ENCODE measurements around the gene CD300LB. TPM values are rescaled to one million over a fixed set of nuclear protein-coding genes. Genes with fewer than 3 reads are reported as not detected.

The CD300LB gene
- total RNA-seq, 4 donors from 2014 or later: 0.33 to 36.4 (median 0.88) TPM; not detected in 1

DNA sequence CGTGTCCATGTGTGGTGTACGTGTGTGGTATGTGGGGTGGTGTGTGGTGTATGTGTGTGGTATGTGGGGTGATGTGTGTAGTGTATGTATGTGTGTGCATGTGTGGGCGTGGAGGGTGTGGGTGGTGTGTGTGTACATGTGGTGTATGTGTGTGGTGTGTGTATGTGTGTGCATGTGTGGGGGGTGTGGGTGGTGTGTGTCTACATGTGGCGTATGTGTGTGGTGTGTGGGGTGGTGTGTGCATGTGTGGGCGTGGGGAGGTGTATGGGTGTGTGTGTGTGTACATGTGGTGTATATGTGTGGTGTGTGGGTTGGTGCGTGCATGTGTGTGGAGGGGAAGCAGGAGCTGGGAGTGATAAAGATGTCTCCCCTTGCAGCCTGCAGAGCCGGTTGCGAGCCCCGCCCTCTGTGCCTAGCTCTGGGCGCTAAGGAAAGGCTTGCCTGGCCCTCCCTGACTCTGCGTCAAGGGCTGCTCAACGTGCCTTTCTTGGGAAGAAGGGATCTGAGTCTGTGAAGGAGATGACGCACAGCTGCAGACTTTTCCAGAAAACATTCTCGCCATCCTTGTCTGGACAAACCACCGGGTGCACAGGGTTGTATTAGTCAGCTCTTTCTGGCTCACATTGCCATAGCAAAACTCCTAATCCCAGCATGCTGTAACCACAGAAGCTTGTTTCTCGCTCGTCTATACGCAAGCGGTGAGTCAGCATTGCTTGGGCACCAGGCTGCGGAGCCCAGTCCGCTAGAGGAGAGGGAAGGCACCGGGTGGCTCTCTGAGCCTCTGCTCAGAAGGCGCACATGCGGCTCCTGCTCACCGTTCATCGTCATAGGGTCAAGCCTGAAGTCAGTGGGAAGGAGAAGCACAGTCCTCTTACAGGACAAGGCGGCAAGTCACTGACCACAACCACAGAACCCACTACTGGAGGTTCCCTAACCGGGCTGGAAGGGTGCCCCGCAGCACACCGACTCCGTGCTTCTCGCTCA, 38.0 kb upstream of the CD300LB start:
- TF ChIP-seq, protein P1, sequence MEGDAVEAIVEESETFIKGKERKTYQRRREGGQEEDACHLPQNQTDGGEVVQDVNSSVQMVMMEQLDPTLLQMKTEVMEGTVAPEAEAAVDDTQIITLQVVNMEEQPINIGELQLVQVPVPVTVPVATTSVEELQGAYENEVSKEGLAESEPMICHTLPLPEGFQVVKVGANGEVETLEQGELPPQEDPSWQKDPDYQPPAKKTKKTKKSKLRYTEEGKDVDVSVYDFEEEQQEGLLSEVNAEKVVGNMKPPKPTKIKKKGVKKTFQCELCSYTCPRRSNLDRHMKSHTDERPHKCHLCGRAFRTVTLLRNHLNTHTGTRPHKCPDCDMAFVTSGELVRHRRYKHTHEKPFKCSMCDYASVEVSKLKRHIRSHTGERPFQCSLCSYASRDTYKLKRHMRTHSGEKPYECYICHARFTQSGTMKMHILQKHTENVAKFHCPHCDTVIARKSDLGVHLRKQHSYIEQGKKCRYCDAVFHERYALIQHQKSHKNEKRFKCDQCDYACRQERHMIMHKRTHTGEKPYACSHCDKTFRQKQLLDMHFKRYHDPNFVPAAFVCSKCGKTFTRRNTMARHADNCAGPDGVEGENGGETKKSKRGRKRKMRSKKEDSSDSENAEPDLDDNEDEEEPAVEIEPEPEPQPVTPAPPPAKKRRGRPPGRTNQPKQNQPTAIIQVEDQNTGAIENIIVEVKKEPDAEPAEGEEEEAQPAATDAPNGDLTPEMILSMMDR (IDR thresholded peaks at IDR 0.05; ENCODE audit: low read depth): no peak

DNA sequence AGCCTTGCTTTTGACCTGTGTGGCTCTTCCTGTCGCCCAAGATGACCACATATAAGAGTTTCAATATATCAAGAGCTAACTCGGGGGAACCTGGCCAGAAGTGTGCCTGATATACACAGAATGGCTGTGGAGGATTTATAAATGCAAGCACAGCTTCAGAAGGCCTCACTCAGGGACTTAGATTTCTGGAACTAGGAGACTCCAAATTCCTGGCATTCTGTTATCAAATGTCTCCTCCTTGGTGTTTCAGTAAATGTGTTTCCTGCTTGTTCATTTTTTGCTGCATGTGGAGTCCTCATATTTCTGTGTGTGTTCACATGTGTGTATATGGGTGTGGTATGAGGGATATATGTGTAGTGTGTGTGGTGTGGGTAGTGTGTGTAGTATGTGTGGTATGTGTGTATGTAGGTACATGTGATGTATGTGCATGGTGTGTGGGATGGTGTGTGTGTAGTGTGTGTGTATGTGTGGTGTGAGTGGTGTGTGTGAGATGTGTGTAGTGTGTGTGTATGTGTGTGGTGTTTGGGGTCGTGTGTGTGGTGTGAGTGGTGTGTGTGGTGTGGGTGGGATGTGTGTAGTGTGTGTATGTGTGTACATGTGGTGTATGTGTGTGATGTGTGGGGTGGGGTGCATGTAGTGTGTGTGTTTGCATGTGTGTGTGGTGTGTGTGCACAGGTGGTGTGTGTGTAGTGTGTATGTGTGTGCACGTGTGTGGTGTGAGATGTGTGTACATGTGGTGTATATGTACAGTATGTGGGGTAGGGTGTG, 37.0 kb upstream of the CD300LB start:
- TF ChIP-seq, protein P1 (IDR thresholded peaks at IDR 0.05; ENCODE audit: low read depth): no peak

- TF ChIP-seq, protein P1 (IDR thresholded peaks at IDR 0.05; ENCODE audit: low read depth): no peak
Measured at GRCh38 chr17:74567397-74567796, 36.1 kb upstream of the CD300LB start, which contains the start of gene CD300H. Gene CD300H, minus strand, starts transcription at chr17:74567509.

- TF ChIP-seq, protein P1 (IDR thresholded peaks at IDR 0.05; ENCODE audit: low read depth): no peak
Measured at GRCh38 chr17:74566132-74566753, 35.0 kb upstream of the CD300LB start.

DNA sequence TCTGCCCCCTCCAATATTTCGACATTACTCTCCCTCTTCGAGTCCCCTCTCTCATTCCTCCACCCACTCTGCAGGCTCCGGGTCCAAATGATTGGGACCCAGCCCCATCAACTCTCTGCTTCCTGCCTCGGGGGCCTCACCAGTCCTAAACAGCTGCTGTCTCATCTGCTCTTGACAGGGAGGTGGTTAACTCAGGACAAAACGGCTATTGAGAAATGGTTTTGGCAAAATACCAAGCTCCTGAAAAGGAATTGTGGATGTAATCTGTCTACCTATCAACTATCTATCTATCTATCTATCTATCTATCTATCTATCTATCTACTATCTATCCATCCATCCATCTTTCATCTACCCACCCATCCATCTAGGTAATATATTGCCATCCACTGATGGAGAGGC, 33.9 kb upstream of the CD300LB start:
- TF ChIP-seq, protein P1 (IDR thresholded peaks at IDR 0.05; ENCODE audit: low read depth): no peak

- TF ChIP-seq, protein P1 (IDR thresholded peaks at IDR 0.05; ENCODE audit: low read depth): no peak
Measured at GRCh38 chr17:74563358-74563757, 32.1 kb upstream of the CD300LB start.

All from subcutaneous adipose tissue (tissue), 4 donors.